K562 (cell line): ENCODE data around the gene IDI2. TPM values are rescaled to one million over a fixed set of nuclear protein-coding genes. Genes with fewer than 3 reads are reported as not detected.

ENCODE experiments used
- ATAC-seq: fragments of 200-7000 bp; cut with Tn5 transposase; 3 replicates; pipeline ENCODE4 v1.9.1; 2020; ENCODE audit warnings: moderate library complexity
- BruUV-seq: library from RNA; stranded (reverse); fragments of 400-500 nt; replicated peaks from 2 replicates; lab custom pipeline; 2021; lab: Mats Ljungman, UMichigan
- CTCF ChIA-PET: fragments of 300-600 bp; formaldehyde crosslinking; extraction: SDS; loops from one replicate; lab custom pipeline; 2021; ENCODE audit warnings: low intra/inter-chr PET ratio; lab: Yijun Ruan, JAX
- POLR2A ChIA-PET: fragments of 300-600, 350-650 bp; sonication (Branson Sonifier 250); formaldehyde crosslinking; extraction: SDS; loops from one replicate; lab custom pipeline; 2021; ENCODE audit warnings: antibody characterized with exemption, inconsistent platforms; lab: Yijun Ruan, JAX
- DNase-seq, 4 experiments: peaks; one replicate each; pipeline versions ENCODE4 v3.0.0 to v3.0.0-alpha.2; 2011 to 2018; ENCODE audit warnings: low spot score in 3 of 4, mixed read lengths in 3 of 4; ENCODE audit errors: extremely low read depth in 1 of 4
- FAIRE-seq: peaks from 2 replicates; lab custom pipeline; 2011; peaks lifted over from hg19 to GRCh38; lab: Jason Lieb, UNC
- H2AFZ ChIP-seq: 2 replicates; pipeline ENCODE4 v1.6.0; 2011; ENCODE audit warnings: low read depth, low read length, control low read depth, inconsistent platforms
- H3K27ac ChIP-seq: fragments of 200-600 bp; 3 replicates; pipeline ENCODE4 v1.8.0; 2011; ENCODE audit warnings: low read depth, mild to moderate bottlenecking, control low read depth, inconsistent platforms, low read length, moderate library complexity, mixed read lengths; ENCODE audit errors: extremely low read depth
- H3K27me3 ChIP-seq, 2 experiments: fragments of 300-600 bp in 1 of 2; 2 replicates in 1 of 2; 3 replicates in 1 of 2; pipeline versions ENCODE4 v1.6.0 to v1.8.0; 2011; ENCODE audit warnings: inconsistent platforms in 2 of 2, low read length in 2 of 2, mild to moderate bottlenecking in 1 of 2, mixed read lengths in 1 of 2, moderate library complexity in 1 of 2; ENCODE audit not compliant: control insufficient read depth in 2 of 2, insufficient read depth in 2 of 2
- H3K36me3 ChIP-seq: fragments of 300-600 bp; 3 replicates; pipeline ENCODE4 v1.8.0; 2011; ENCODE audit warnings: mild to moderate bottlenecking, low read length, inconsistent platforms; ENCODE audit not compliant: control insufficient read depth, insufficient read depth
- H3K4me1 ChIP-seq, 2 experiments: fragments of 200-600 bp in 1 of 2; replicated peaks in 1 of 2; 2 replicates in 1 of 2; 3 replicates in 1 of 2; pipeline versions ENCODE4 v1.5.1 to v1.8.0; 2011; ENCODE audit warnings: inconsistent platforms in 2 of 2, low read length in 2 of 2, mild to moderate bottlenecking in 1 of 2, mixed read lengths in 1 of 2, moderate library complexity in 1 of 2; ENCODE audit not compliant: control insufficient read depth in 2 of 2, insufficient read depth in 2 of 2
- H3K4me2 ChIP-seq: 2 replicates; pipeline ENCODE4 v1.6.1; 2011; ENCODE audit warnings: low read length, control low read depth, inconsistent platforms, mixed read lengths; ENCODE audit not compliant: insufficient read depth
- H3K4me3 ChIP-seq: fragments of 200-600 bp; sonication (generic), shearing (Covaris generic); 2 replicates; pipeline ENCODE4 v1.5.1; 2016; ENCODE audit warnings: control low read depth, inconsistent platforms
- H3K79me2 ChIP-seq: fragments of 200-600 bp; 3 replicates; pipeline ENCODE4 v1.8.0; 2011; ENCODE audit warnings: low read length, inconsistent platforms; ENCODE audit not compliant: control insufficient read depth, insufficient read depth
- H3K9ac ChIP-seq, 2 experiments: 2 replicates each; pipeline versions ENCODE4 v1.6.0 to v1.6.1; 2011; ENCODE audit warnings: low read depth in 2 of 2, low read length in 2 of 2, control low read depth in 1 of 2, inconsistent platforms in 1 of 2, mild to moderate bottlenecking in 1 of 2, mixed read lengths in 1 of 2; ENCODE audit not compliant: insufficient read depth in 1 of 2
- H3K9me1 ChIP-seq: one replicate; pipeline ENCODE4 v1.6.0; 2011; ENCODE audit warnings: inconsistent platforms, mild to moderate bottlenecking, low read length, moderate library complexity; ENCODE audit not compliant: control insufficient read depth, insufficient read depth
- H3K9me3 ChIP-seq: replicated peaks from 2 replicates; pipeline ENCODE4 v1.5.1; 2011; ENCODE audit warnings: low read depth, low read length, inconsistent platforms; ENCODE audit not compliant: control insufficient read depth, insufficient read depth
- H4K20me1 ChIP-seq: replicated peaks from 2 replicates; pipeline ENCODE4 v1.6.1; 2011; ENCODE audit warnings: low read length, inconsistent platforms, mixed read lengths; ENCODE audit not compliant: control insufficient read depth, insufficient read depth
- ARID1B ChIP-seq: fragments of 450-650 bp; IDR thresholded peaks from 2 replicates; pipeline ENCODE4 v1.6.1; 2016; ENCODE audit warnings: antibody characterized with exemption, mild to moderate bottlenecking, inconsistent platforms
- ATF7 ChIP-seq: fragments of 450-650 bp; IDR thresholded peaks from 2 replicates; pipeline ENCODE4 v1.7.1; 2014; ENCODE audit warnings: mild to moderate bottlenecking, moderate library complexity
- BRCA1 ChIP-seq, 2 experiments: fragments of 450-650 bp in 1 of 2; sonication (generic) in 1 of 2; formaldehyde crosslinking in 1 of 2; IDR thresholded peaks; 2 replicates each; pipeline versions ENCODE4 v1.5.0 to v1.6.1; 2017 to 2020; ENCODE audit warnings: mild to moderate bottlenecking in 1 of 2, missing genetic modification reagents in 1 of 2
- CBFA2T2 ChIP-seq: fragments of 450-650 bp; conservative IDR thresholded peaks from 2 replicates; pipeline ENCODE4 v1.6.1; 2017; ENCODE audit warnings: mild to moderate bottlenecking
- E2F6 ChIP-seq, 2 experiments: IDR thresholded peaks; 2 replicates each; pipeline ENCODE4 v1.6.1; 2011; ENCODE audit warnings: borderline replicate concordance in 1 of 2, control low read depth in 1 of 2, low read depth in 1 of 2, low read length in 1 of 2, mild to moderate bottlenecking in 1 of 2, mixed read lengths in 1 of 2, moderate library complexity in 1 of 2; ENCODE audit not compliant: insufficient read depth in 1 of 2, insufficient read length in 1 of 2, poor library complexity in 1 of 2, severe bottlenecking in 1 of 2; ENCODE audit errors: extremely low read depth in 1 of 2
- NFE2 ChIP-seq: IDR thresholded peaks from 2 replicates; pipeline ENCODE4 v1.6.1; 2014; ENCODE audit warnings: antibody characterized with exemption, low read depth
- NRF1 ChIP-seq, 2 experiments: fragments of 450-650 bp; IDR thresholded peaks in 1 of 2; conservative IDR thresholded peaks in 1 of 2; 2 replicates each; pipeline ENCODE4 v1.6.1; 2014; ENCODE audit warnings: mild to moderate bottlenecking in 2 of 2
- NUFIP1 ChIP-seq: fragments of 450-650 bp; IDR thresholded peaks from 2 replicates; pipeline ENCODE4 v1.6.1; 2018; ENCODE audit not compliant: partially characterized antibody
- RBM34 ChIP-seq: fragments of 200-400 bp; formaldehyde crosslinking; IDR thresholded peaks from 2 replicates; pipeline ENCODE4 v1.6.1; 2018; ENCODE audit warnings: low read length, borderline replicate concordance; ENCODE audit not compliant: insufficient read depth
- SOX6 ChIP-seq: fragments of 450-650 bp; IDR thresholded peaks from 2 replicates; pipeline ENCODE4 v1.6.1; 2014; ENCODE audit warnings: mild to moderate bottlenecking
- ZNF444 ChIP-seq: fragments of 250-450 bp; sonication (Bioruptor Pico); IDR thresholded peaks from 2 replicates; pipeline ENCODE4 v1.4.0; 2020; ENCODE audit warnings: mild to moderate bottlenecking, moderate library complexity
- WGBS: fragments of 100-300 bp; shearing (Covaris generic); methylation state at CpG from one replicate; pipeline ENCODE4 v1.1.6; 2016; ENCODE audit warnings: low coverage, mixed read lengths; ENCODE audit not compliant: insufficient coverage; ENCODE audit errors: missing lambda C conversion rate; 5-methylcytosine and 5-hydroxymethylcytosine counted together
- in situ Hi-C: fragments of 300-500 bp; cut with MboI; formaldehyde crosslinking; loops from 4 replicates; pipeline ENCODE4 v1.15.0; 2018; ENCODE audit warnings: inconsistent platforms, mixed read lengths
- intact Hi-C: fragments of 100-400 bp; cut with micrococcal nuclease; formaldehyde crosslinking; loops from 2 replicates; pipeline ENCODE4 v1.14.2; 2022
- polyA plus RNA-seq, 8 experiments: library from polyadenylated mRNA; depleted of rRNA in 4 of 8; stranded (reverse) in 5 of 8; unstranded in 3 of 8; fragments of >200 nt; fragmentation: Nextera tagmentation in 2 of 8; fragmentation: Illumina TruSeq in 1 of 8; extraction: Ambion mirVana in 2 of 8; extraction: Trizol in 1 of 8; gene quantifications; 2 replicates each; pipeline versions ENCODE4 v1.2.1 to v1.2.3, GENCODE V29; 2011 to 2014; ENCODE audit warnings: inconsistent platforms in 1 of 8, missing spikeins in 1 of 8
- total RNA-seq, 7 experiments: library from RNA; depleted of rRNA in 6 of 7; stranded (reverse); fragments of >200 nt in 6 of 7; fragmentation: Illumina TruSeq in 2 of 7; extraction: Trizol in 2 of 7; gene quantifications; 2 replicates each; pipeline versions ENCODE4 v1.2.1 to v1.2.3, GENCODE V29; 2011 to 2021; ENCODE audit warnings: low replicate concordance in 1 of 7
- TF ChIP-seq, protein P1 (sequence below): sonication (generic); formaldehyde crosslinking; IDR thresholded peaks from 2 replicates; pipeline ENCODE4 v1.8.1; 2023; ENCODE audit warnings: mild to moderate bottlenecking, missing genetic modification reagents, moderate library complexity

The IDI2 gene
- total and polyA plus RNA-seq, 9 of the 15 experiments (the other 6 are each of a cell fraction or from before 2014, with no cell fraction given), result not detected

DNA sequence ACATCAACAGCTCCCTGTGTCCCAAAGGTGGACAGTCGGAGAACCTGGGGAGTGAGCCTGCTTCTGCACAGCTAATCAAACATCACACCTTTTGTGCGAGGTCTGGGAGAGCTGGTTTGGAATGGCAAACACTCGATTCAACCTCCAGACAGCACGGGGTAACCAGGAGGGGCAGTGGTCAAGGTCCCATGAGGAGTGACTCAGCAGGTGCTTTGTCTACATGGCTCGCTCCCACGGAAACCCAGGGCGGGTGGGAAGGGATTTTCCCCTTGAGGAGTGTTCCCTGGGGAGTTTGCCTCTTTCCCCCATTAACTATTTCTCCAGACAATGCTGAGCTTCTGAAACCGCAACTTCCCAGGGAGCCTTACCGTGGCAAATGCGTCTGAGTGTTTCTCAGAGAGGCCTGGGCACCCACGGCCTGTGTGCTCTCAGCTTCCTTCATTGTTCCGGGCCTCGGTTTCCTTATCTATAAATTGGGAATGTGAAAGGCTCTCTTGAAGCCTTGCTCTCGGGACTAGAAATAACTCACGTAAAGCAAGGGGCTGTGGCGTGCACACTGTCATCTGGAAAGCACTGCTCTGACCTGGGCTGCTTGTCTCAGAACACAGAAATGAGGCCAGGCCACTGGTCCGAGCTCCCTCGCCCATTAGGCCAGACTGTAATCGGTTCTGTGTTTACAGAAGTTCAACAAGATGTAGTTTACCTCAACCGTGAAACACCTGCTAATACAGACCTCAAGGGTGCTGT is 51.4 kb downstream of the IDI2 start:
- DNase-seq (no peak), ATAC-seq (peak; percentile 34; the same call in 1 of the 3 replicates), FAIRE-seq (no peak)
- no TSS peak for BruUV-seq
- TF ChIP-seq NFE2, result peak; percentile 26; the same call in 1 of the 2 replicates
- TF ChIP-seq BRCA1 (IDR thresholded peaks at IDR 0.05), result no peak
- no peak for TF ChIP-seq BRCA1 (CRISPR knock-in tag; IDR thresholded peaks at IDR 0.05)
- TF ChIP-seq SOX6, result no peak
- no peak for TF ChIP-seq ATF7
- H4K20me1 ChIP-seq, result no peaks in the 10 kb centered on the region; the same call in 1 of the 2 replicates
- intact Hi-C loops (no loop called here), in situ Hi-C loops (no loop called here)
- no peak overlapping the region for H3K4me2 ChIP-seq
- no peak overlapping the region for H3K4me3 ChIP-seq
- H3K4me1 ChIP-seq, result 0 out of 5 replicates have a peak, but pooled peaks cover 0 to 3% of the 10 kb centered on the region in 2 experiments
- ChIA-PET POLR2A (interaction anchor here (1.2 to 1.6 kb wide), 4 partner anchors 10 to 20 kb away, joined by 3 to 4 read pairs (median 3); partner anchors contain the start of gene GTPBP4), CTCF (no interaction called here)
- H3K9me1 ChIP-seq, result no peaks in the 10 kb centered on the region
- peaks cover 11% of the 10 kb centered on the region for H3K9me3 ChIP-seq
- no peak overlapping the region for H3K9ac ChIP-seq
- no peaks in the 10 kb centered on the region for H3K36me3 ChIP-seq
- H3K27me3 ChIP-seq, result peaks cover 18 to 23% of the 10 kb centered on the region in 2 experiments
- 32% methylated on average over 18 of the region's 20 CpGs for WGBS
- no peak overlapping the region for H3K27ac ChIP-seq
- H3K79me2 ChIP-seq, result no peaks in the 10 kb centered on the region
- peak overlapping the region; percentile 46 for H2AFZ ChIP-seq

DNA sequence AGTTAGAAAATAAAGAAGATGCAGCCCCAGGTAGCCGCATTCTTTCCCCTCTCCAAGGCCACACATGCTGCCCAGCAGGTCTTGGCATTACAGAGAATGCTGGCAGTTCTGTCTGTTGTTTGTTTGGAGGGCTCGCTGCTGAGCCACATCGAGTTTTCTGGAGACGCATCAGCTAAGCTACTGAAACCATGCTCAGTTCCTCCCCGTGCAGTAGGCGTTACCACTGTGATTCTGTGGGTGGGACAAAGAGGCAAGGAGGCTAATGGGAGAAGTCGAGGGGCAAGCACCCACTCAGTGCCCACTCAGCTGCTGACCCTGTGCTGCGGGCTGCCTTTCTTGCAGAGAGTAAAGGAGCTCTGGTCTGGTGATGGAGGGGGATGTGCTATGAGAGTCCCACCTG is 52.9 kb downstream of the IDI2 start:
- Histone ChIP-seq H3K9me3 (peaks cover 7% of the 10 kb centered on the region), H2AFZ (no peak overlapping the region), H4K20me1 (no peaks in the 10 kb centered on the region; the same call in 1 of the 2 replicates), H3K79me2 (no peaks in the 10 kb centered on the region), H3K9ac (no peak overlapping the region), H3K27me3 (peaks cover 29 to 32% of the 10 kb centered on the region in 2 experiments), H3K9me1 (no peaks in the 10 kb centered on the region), H3K27ac (no peak overlapping the region), H3K4me1 (0 out of 5 replicates have a peak, but pooled peaks cover 0 to 3% of the 10 kb centered on the region in 2 experiments), H3K4me2 (no peak overlapping the region), H3K4me3 (no peak overlapping the region), H3K36me3 (no peaks in the 10 kb centered on the region)
- no TSS peak for BruUV-seq
- intact Hi-C loops, result no loop called here
- DNase-seq, result no peak
- no peak for ATAC-seq
- CTCF ChIA-PET, result no interaction called here
- WGBS, result 23% methylated on average over 7 of the region's 8 CpGs
- POLR2A ChIA-PET, result interaction anchor here (0.6 to 1.6 kb wide), 5 partner anchors 10 to 18 kb away, joined by 3 to 4 read pairs (median 3); no protein-coding TSS in a partner anchor
- no peak for FAIRE-seq
- in situ Hi-C loops, result no loop called here
- no peak for TF ChIP-seq ARID1B
- TF ChIP-seq CBFA2T2, result no peak
- TF ChIP-seq RBM34, result no peak
- TF ChIP-seq NUFIP1, result no peak
- TF ChIP-seq ZNF444 (CRISPR knock-in tag), result no peak
- TF ChIP-seq NRF1 (conservative IDR thresholded peaks at IDR 0.05 in 1 of 2, IDR thresholded peaks at IDR 0.05 in 1 of 2), result no peak
- TF ChIP-seq, protein P1, sequence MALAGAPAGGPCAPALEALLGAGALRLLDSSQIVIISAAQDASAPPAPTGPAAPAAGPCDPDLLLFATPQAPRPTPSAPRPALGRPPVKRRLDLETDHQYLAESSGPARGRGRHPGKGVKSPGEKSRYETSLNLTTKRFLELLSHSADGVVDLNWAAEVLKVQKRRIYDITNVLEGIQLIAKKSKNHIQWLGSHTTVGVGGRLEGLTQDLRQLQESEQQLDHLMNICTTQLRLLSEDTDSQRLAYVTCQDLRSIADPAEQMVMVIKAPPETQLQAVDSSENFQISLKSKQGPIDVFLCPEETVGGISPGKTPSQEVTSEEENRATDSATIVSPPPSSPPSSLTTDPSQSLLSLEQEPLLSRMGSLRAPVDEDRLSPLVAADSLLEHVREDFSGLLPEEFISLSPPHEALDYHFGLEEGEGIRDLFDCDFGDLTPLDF (CRISPR knock-in tag), result no peak
- no peak for TF ChIP-seq E2F6 (IDR thresholded peaks at IDR 0.05; ENCODE audit: borderline replicate concordance in 1 of 2, extremely low read depth in 1 of 2, insufficient read depth in 1 of 2, insufficient read length in 1 of 2, low read depth in 1 of 2, low read length in 1 of 2, poor library complexity in 1 of 2, severe bottlenecking in 1 of 2)
